ENCODE results near the gene RNU5B-1.

RNU5B-1 gene

DNA sequence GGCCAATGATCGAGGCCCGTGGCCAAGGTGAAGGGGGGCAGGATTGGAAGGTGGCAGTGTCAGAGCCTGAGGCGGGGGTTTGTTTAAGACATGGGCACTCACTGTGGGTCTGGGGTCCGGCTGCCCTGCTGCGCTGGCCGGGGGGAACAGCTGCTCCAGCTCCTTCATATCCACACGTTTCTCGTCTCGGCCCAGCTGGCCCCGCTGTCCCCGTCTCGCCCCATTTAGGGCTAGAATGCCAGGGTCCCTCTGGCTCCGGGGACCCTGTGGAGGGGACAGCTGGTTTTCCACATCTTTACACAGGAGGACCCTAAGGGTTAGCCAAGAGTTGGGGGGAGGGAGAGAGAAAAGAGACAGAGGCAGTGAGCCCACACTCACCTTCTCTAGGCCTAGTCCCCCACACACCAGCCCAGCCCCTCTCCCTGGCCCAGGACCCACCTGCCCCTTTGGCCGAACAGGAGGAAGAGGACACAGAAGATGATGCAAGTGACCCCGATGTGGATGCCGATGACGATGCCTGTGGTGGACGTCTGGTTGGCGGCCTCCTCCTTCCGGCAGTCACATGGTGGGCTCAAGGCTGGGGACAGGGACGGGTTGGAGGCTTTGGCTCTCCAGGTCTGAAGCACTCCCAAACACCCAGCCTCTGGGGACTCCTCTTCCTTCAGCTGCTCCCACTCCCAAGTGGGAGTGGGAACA is 25.0 kb downstream of the RNU5B-1 start:
- DNase-seq: no peak

DNA sequence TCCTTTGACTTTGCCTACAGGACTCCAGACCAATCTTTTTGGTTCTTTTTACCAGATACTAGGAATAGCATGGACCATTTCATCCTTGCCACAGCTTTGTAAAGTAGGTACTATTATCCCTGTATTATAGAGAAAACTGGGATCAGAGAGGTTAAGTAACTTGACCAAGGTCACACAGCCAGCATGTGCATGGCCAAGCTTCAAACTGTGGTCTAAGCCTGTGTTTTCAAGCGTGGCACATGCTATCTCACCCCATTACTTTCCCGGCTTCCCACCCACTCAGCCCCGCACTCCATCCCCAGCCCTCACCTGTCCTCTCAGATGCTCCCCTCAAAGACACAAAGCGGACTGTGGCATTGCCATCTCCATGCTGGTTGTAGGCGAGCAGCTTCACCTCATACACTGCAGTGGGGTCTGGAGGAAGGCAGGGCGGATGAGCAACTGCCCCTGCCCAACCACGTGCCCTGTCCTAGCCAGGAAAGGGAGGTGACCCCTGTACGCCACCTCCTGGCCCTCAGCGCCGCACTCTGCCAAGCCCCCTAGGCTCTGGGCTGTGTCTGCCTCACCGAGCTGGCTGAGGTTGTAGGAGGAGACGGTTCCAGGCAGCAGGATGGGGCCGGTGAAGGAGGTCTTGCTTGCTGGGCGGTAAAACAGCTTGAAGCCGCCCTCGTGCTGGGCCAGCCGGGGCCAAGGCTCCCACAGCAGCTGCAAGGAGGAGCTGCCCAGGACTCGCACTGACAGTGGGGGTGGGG is 25.7 kb downstream of the RNU5B-1 start:
- DNase-seq: no peak

DNA sequence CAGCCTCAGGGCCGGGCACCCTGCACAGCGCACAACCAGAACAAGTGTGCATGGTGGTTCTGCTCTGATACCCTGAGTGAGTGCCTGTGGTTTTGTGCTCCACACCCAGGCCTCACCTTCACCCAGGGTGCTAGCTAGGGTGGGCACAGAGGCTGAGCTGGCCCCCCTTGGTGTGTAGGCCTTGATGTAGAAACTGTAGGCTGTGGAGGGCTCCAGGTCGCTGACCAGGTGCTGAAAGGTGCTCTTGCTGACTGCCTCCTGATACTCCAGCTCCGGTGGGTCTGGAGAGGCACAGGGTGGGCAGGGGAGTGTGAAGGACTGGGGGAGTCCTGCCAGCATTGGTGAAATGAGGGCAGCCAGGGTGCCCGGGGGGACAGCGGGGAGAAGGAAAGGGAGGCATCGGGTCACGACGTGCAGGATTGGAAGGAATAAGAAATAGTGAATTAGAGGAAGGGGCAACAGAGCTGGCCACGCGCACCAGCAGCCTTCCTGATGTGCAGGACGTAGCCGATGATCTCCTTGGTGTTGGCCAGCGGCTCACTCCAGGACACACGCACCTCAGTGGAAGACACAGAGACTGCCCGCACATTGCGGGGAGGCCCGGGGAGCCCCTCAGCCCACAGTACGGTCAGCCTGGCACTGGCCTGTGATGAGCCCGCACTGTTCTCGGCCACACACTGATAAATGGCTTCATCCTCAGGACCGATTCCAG is 26.6 kb downstream of the RNU5B-1 start:
- DNase-seq: no peak

DNA sequence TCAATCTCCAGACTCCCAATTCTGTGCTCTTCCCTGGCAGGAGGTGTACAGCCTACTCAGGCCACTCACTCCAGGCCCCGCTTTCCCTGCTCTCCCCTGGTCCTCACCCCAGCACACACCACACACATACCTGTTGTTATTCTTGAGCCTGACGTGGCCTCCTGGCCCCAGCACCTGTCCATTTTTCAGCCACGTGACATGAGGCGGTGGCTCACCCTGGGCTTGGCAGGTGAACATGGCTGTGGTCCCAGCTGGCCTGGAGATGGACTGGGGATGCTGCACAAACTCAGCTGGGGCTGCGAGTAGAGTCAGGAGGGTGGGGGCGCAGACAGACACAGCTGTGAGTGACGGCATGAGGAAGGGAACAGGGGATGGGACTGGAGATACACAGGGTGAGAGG is 27.3 kb downstream of the RNU5B-1 start:
- DNase-seq: no peak

DNA sequence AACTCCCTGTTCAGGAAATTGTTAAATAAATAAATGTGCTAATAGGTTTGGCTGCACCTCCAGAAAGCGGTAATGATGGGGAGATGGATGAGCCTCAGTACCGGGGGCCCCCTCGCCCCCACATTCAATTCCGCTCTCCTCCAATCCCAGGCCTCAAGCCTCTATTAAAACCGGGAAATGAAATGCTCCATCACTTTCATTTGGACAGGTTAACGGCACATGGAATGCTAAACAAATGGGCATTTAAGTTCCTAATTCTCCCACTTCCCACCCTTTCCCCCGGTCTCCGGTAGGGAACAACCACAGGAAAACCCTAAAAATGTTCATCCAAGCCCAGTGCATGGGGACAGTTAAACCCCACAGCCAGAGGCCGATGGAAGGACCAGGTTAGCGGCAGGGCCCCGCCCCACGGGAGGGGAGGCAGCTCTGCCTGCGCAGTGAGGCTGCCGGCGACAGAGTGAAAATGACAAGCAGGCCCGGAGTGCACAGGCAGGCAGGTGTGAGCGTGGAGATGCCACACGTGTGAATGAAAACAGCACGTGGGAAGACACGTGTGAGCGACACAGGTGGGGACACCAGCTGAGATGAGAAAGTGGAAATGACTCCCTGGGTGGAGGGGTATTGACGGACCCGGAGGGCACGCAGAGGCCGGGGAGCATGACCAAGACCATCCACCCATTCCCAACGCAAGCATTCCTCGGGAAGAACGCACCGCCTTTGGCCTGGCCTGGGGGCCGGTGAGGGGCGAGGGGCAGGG is 28.1 kb downstream of the RNU5B-1 start:
- no peak for DNase-seq

DNA sequence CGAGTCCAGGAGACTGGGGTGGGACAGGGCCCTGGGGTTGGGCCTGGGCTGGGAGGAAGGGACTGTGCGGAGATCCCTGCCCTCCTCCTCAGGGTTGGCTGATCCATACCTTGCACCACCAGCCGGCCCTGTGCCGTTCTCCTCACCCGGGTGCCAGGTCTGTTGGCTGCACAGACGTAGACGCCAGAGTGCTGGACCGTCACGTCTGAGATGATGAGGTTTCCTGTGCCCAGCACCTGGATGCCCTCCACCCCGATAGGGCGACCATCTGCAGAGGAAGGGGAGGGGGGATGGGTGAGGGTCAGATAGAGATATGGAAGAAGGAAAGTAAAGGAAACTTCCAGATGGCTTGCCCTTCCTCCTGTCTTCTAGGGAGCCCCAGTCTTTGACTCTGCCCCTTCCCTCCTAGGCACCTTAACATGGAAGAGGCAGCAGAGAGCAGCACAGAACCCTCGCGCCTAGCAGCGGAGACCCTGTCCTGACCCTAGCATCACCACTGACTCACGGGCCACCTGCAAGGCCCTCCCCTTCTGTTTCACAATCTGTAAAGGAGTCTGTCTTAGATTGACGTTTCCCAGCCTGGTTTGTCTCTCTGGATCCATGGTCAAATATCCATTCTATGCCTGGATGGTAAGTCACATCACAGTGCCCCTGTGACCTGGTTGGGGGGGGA is 28.8 kb downstream of the RNU5B-1 start:
- no peak for DNase-seq

DNA sequence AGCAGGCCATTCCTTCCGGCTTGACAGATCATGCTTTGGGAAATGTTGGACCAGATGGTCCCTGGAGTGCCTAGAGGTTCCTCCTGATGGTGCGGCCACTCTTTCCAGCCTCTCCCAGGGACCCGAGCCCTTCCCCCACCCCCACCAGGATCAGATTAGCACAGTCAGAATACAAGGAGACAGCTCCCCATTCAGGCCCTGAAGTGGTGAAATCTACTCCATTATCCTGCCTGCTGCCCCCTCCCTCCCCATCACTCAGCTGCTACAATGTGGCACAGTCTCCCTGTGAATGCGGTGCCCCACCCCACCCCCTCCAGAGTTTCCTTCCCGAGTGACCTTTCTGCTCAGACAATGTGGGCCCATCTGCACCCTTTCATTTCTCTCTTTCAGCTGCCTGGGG is 29.4 kb downstream of the RNU5B-1 start:
- no peak for DNase-seq

DNA sequence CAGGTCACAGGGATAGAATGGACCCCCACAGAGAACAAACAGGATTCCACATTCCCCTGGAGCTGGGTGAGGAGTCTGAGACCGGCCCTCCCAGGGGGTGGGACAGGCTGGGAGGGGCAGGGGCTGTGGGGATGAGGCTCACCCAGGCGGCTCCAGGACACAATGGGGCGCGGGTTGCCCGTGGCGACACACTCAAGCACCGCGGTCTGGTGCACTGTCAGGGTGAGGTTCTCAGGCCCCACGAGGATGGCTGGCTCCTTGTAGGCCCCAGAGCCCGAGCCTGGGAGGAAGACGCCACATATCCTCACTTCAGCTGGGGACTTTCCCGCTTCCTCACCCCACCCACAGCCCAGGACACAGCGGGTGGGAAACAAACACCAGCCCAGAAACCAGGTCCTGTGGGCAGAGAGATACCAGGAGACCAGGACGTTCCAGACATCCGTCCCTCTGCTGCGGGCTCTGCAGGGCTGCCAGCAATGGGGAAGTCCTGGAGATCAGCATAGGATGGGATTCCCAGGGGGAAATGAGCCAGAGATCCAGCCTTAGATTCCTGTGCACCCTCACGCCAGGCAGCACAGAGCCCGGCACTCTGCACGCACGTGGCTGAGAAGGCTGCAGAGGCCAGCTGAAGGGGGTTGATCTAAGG is 30.2 kb downstream of the RNU5B-1 start:
- no peak for DNase-seq

DNA sequence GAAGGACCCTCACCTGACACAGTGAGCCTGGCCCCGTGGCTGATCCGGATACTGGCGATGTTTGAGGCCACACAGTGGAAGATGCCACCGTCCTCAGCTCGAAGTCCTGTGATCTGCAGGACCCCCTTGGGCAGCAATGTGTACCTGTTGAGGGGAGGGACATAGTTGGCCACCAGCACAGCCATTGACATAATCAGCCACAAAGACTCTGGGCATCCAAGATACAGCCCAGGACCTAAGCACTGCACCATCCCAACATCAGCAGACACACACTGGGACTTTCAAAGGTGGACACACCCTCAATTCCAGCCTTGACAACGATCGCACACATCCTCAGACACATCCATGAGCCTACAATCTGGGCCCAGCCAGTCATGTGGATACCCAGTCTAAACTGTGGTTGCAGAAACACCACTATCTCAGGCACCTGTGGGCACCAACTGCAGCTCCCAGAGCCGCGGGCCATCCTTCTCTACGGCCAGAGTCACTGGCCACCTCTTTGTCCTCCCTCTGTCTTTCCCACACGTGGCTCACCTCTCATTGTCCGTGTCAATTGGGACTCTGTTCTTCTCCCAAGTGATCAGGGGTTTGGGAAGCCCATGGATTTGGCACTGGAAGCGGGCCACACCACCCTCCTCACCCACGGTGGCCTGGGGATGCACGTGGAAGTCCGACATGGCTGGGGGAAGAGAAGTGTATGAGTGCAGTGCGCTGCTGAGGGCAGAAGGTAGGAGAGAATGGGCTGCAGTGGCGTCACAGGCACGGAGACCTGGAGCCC is 31.0 kb downstream of the RNU5B-1 start:
- no peak for DNase-seq

DNA sequence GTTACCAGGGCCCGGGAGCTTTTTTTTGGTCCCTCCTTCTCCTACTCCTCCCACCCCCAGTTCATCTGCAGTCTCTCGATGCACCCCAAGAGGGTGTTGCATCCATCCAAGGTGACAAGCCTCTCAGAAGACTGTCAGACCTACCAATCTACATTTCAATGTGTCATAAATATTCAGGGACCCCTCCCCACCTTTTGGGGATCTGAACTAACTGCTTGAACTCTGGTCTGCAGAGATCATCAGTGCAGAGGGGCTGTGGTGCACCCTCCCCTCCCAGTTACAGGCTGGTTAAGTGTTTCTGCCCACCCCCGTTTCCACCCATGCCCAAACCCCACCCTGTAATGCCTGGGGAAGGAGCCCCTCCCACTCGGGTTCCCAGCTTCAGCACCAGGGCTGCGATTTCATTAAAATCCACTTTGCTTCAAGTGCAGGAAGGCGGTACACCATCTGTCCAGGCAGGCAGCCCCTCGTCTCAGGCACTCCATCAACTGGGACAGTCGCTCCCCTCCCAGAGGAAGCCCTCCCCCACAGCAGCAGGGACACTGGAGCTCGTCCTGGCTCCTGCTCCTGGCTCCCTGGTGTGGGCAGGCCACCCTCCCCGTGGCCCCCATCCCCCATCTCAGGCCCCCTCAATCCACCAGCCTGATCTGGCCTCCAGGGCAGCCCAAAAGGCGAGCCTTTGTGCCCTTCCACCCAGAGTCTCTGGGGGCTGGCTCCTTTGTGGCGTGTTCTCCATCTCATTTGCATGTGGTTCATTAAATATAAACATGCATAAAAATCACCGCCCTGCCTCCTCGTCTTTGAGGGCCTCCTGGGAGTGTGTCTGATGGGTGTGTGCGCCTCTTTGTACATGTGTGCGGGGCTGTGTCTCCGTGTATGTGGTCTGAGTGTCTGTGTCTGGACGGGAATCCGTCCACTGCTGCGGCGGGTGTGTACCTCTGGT is 32.3 kb downstream of the RNU5B-1 start:
- DNase-seq: no peak

DNA sequence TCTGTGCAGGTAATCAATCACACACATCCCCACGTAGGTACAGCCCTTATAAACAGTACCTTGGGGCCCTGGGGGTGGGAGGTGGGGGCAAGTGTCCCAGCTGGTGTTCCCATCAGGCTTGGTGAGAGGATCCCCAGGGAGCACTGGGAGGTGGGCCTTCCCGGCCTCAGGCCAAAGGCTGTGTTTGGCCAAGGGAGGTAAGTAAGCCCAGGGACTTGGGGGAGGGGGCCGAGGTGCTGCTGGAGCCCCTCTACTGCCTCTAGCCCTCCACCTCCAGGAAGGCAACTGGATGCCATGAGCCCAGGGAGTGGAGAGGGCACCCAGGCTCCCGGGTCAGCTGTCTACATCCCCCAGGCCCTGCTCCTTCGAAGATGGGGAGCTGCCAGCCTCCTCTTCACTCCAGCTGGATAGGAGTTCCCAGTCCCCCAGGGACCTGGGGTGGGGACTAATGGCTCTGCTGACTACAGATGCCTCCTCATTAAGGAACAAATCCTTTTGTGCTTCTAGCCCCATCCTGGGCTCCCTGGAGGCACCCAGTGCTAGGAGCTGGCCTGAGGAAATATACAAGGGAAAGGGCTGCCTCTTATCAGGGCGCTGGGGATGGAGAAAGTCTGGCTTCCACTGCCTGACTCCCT is 33.1 kb downstream of the RNU5B-1 start:
- DNase-seq: no peak

DNA sequence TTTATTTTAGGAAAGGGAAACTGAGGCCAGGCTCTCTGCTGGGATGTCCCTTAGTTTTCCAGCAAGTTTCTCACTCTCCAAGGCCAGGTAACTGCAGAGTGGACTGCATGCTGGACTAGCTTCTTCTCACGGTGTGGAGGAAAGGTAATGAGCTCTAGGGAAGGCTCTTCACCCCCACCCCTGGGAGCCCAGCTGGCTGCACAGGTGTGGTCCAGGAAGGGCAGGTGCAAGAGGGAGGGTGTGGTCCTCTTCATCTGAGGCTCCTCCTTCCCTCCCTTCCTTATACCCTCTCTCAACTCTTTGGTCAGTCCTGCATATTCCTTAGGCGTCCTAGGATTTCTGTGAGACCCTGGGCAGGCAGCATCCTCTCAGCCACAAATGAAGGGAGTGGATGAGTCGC is 33.9 kb downstream of the RNU5B-1 start:
- DNase-seq: no peak

DNA sequence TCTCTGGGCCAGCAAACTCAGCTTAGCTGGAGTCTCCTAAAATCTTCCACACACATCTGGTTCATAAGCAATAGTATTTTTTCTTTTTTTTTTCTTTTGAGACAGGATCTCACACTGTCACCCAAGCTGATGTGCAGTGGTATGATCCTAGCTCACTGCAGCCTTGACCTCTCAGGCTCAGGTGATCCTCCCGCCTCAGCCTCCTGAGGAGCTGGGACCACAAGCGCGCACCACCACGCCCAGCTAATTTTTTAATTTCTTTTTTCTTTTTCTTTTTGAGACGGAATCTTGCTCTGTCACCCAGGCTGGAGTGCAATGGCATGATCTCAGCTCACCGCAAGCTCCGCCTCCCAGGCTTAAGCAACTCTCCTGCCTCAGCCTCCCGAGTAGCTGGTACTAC is 34.3 kb downstream of the RNU5B-1 start:
- no peak for DNase-seq

DNA sequence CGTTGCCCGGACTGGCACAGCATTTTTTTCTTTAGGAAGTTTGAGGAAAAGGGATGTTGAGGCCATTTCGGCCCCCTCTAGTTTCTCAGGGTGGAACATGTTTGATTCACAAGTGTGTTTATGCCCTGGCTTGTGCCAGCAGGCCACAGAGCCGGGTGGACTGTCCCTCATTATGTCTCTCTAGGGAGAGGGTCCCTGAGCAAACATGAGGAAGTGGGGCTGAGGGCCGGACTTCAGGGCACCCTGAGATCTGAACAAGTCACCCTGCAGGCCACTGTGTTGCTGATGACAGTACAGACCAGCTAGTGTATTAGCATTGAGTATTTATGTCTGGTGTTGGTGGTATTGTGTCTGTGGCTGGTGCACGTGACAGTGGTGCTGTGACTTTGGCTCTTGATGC is 34.9 kb downstream of the RNU5B-1 start:
- DNase-seq: no peak

DNA sequence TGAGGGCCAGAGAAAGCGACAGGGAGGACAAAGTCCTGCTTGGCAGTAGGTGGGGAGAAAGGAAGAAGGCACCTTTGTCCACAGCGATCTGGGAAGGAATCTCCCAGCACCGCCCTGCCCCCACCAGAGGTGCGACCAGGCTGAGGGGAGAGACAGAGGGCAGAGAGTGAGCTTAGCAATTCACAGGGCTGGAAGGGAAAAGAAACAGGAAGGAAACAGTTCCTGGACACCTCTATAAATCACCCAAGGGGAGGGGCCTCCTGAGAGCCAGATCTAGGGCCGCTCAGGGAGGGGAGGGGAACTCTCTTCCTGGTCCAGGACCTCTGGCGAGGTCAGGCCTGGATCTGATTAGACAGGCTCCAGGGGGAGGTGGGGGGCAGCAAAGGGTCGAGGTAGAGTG is 35.4 kb downstream of the RNU5B-1 start:
- no peak for DNase-seq

DNA sequence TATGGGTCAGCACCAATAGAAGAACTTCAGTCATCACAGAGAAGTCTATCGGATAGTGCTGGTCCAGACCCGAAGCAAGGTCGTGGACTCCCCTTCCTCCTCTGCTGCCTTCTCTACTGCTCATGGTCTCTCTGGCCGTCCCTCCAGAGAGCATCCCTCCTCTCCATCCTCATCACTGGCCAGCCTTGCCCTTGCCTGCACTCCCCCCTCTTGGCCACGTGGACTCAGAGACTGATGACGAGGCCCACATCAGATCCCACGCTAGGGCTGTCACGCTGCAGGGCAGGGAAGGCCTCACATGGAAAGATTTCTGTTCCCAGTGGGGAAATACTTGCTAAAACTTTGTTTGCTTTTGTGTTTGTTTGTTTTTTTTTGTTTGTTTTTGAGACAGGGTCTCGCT is 38.0 kb downstream of the RNU5B-1 start:
- no peak for DNase-seq

DNA sequence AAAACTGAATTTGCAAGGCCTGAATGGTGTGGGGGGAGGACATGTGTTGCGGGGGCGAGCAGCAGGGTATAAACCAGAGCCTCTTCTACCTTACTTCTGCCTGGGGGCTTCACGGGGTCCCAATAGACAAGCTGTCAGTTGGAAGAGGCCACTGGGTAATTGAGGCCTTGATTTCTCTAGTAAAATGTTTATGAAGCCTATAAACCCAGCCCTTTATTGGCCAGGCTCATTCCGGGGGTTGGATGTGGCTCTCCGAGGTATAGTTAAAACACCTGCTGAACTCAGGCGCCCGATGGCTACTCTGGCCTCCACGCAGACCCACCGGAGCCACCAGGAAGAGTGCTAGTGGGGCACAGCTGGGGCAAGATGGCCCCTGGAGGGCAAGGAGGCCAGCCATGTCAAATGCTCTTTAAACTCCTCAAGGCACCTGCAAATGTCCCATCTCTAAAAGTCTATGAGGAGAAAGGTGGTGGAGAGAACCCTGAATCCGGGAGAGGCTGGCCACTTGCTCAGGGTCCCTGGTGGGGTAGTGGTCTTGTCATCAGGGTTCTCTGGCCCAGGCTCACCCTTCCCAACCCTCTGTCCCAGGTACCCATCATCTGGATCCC is 39.0 kb downstream of the RNU5B-1 start:
- no peak for DNase-seq

DNA sequence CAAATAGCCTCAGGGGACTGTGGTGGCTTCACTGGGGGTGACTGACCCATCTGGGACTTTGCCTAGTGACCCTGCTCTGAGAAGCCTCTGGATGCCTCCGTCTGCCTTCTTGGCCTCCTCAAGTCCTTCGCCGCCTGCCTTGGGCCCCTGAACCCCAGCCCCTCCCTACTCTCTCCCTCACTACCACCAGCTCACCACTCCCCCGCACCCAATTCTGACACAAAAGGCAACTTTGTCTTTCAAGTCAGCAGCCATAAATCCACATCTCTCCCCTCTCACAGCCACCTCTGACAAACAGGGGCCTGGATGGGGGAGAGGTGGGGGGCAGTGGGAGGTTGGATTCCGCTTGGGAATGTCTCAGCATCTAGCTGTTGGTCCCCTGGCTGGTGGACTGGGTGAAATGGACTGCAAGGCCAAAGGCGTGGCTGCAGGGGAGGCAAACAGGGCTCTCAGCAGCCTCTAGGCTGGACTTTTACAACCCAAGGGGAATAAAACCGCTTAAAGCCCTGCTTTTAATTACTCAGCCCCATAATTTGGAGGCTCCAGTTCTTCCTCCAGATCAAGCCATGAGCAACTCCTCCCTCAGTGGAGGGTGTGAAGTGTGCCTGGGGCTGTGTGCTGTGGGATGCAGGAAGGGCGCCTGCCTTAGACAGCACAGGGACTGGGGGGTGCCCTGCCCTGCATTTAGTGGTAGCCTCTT is 39.9 kb downstream of the RNU5B-1 start:
- DNase-seq: no peak

DNA sequence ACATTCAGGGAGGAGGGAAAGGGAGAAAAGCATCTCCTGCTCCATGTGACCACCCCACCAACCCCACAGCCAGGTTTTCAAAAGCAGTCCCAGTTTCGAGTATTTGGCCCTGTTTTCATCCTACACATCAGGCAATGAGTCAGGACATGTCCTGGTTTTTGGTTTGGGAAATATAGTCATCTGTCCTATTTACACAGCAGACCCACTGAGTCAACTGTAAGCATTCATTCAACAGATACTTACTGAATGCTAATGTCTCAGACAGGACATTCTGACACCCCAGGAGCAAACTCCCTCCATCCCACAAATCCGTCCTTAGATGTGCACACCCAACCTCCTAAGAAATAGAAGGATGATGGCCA is 40.4 kb downstream of the RNU5B-1 start:
- no peak for DNase-seq

Data from hematopoietic multipotent progenitor cell treated with erythropoietin and hydrocortisone succinate and interleukin-3 and kit ligand, for 4 days (in vitro differentiated cells).